H1 (cell line): Measurements from ENCODE around the gene SMARCD1. TPM values are rescaled to one million over a fixed set of nuclear protein-coding genes. Genes with fewer than 3 reads are reported as not detected.

Experiments
- RNF2 ChIP-seq: fragments of 200-900, 300-1000 bp; sonication (generic); IDR thresholded peaks from 2 replicates; pipeline ENCODE4 v1.7.1; 2016; ENCODE audit warnings: borderline replicate concordance, low read depth, mild to moderate bottlenecking, antibody characterized with exemption, low read length; ENCODE audit not compliant: poor library complexity, severe bottlenecking; ENCODE audit errors: missing control alignments
- SIN3A ChIP-seq, 2 experiments: IDR thresholded peaks in 1 of 2; conservative IDR thresholded peaks in 1 of 2; 2 replicates each; pipeline ENCODE4 v1.6.1; 2011 to 2012; ENCODE audit warnings: low read length in 2 of 2, improper control_type of control experiment in 1 of 2, low read depth in 1 of 2, mild to moderate bottlenecking in 1 of 2
- polyA plus RNA-seq, 7 experiments: library from polyadenylated mRNA; depleted of rRNA in 3 of 7; stranded (reverse) in 5 of 7; unstranded in 2 of 7; fragments of >200 nt in 5 of 7; fragments of 200-250 nt in 2 of 7; gene quantifications; 1 replicate in 5 of 7; 2 replicates in 1 of 7; 4 replicates in 1 of 7; pipeline versions ENCODE4 v1.2.1 to v1.2.3, GENCODE V29; 2011 to 2013; ENCODE audit warnings: missing spikeins in 2 of 7, mixed read lengths in 2 of 7
- total RNA-seq: library from RNA; stranded (reverse); fragmentation: NEBNext Ultra II Directional; extraction: Animal tissue kit (Norgen Biotek cat#: 25700); gene quantifications from 2 replicates; pipeline ENCODE4 v1.2.1, GENCODE V29; 2021

SMARCD1 gene
- total and polyA plus RNA-seq, 2 of the 8 experiments (the other 6 are each of a cell fraction or from before 2014, with no cell fraction given) = 128 to 130 TPM

DNA sequence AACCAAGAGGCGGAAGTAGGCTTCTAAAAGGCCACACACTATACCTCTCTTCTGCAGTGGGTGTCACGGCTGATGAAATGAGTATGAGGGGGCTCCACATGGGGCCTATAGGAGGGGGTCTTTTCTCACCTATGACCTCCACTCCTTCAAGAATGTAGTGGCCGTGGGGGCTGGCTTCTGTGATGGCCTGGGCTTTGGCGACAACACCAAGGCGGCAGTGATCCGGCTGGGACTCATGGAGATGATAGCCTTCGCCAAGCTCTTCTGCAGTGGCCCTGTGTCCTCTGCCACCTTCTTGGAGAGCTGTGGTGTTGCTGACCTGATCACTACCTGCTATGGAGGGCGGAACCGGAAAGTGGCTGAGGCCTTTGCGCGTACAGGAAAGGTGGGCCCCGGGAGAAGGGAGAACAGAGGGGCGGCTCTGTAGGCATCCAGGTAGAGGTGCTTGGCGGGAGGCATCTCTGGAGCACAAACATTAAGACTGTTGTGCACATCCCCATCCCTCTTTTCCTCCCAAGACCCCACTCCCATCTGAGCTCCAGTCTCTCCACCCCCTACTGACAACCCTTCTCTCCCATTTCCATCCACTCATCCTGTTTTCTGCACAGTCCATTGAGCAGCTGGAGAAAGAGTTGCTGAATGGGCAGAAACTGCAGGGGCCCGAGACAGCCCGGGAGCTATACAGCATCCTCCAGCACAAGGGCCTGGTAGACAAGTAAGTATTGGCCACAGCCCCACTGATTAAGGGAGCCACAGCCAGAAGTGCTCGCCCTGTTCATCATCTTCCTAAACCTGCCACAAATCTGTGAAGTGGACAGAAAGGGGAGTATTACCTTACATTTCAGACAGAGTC, 22.5 kb downstream of the SMARCD1 start (continued):
- no peak for TF ChIP-seq RNF2
- TF ChIP-seq SIN3A (conservative IDR thresholded peaks at IDR 0.05 in 1 of 2, IDR thresholded peaks at IDR 0.05 in 1 of 2; ENCODE audit: low read depth in 1 of 2, low read length in 2 of 2) = no peak
- TF ChIP-seq, all 59 proteins: peak for 0
